H1 (cell line): ENCODE results near the gene ITGB5. TPM values are rescaled to one million over a fixed set of nuclear protein-coding genes. Genes with fewer than 3 reads are reported as not detected.

Experiments
- CTCF ChIA-PET: fragments of 300-600 bp; sonication (Branson Sonifier 250); formaldehyde crosslinking; loops from one replicate; lab custom pipeline; 2021; ENCODE audit not compliant: partially characterized antibody; lab: Charles Lee
- POLR2A ChIA-PET: fragments of 300-600 bp; sonication (Branson Sonifier 250); formaldehyde crosslinking; loops from one replicate; lab custom pipeline; 2021; ENCODE audit warnings: inconsistent platforms; ENCODE audit not compliant: partially characterized antibody; lab: Charles Lee
- DNase-seq, 2 experiments: peaks; one replicate each; pipeline versions ENCODE4 v3.0.0 to v3.0.0-alpha.2; 2010 to 2022; ENCODE audit warnings: low spot score in 2 of 2, low read depth in 1 of 2, mixed read lengths in 1 of 2
- FAIRE-seq: peaks from 2 replicates; lab custom pipeline; 2011; peaks lifted over from hg19 to GRCh38; lab: Jason Lieb, UNC
- H2AFZ ChIP-seq: 2 replicates; pipeline ENCODE4 v1.8.1; 2012; ENCODE audit warnings: low read length, inconsistent platforms
- H2AK5ac ChIP-seq: 2 replicates; pipeline ENCODE4 v1.6.1; 2013; ENCODE audit warnings: low read depth, low read length
- H2BK120ac ChIP-seq: replicated peaks from 2 replicates; pipeline ENCODE3; 2013; ENCODE audit warnings: low read depth, low read length, inconsistent platforms
- H2BK12ac ChIP-seq: 2 replicates; pipeline ENCODE4 v1.6.1; 2013; ENCODE audit warnings: low read depth, low read length
- H2BK15ac ChIP-seq: 2 replicates; pipeline ENCODE4 v1.6.1; 2013; ENCODE audit warnings: low read length
- H2BK20ac ChIP-seq: 2 replicates; pipeline ENCODE4 v1.6.1; 2013; ENCODE audit warnings: low read length
- H2BK5ac ChIP-seq: 2 replicates; pipeline ENCODE4 v1.6.1; 2013; ENCODE audit warnings: low read depth, low read length
- H3K14ac ChIP-seq: 2 replicates; pipeline ENCODE4 v1.6.1; 2013; ENCODE audit warnings: inconsistent platforms; ENCODE audit not compliant: insufficient read length
- H3K18ac ChIP-seq: 2 replicates; pipeline ENCODE4 v1.6.1; 2013; ENCODE audit warnings: low read length; ENCODE audit errors: extremely low read depth
- H3K23ac ChIP-seq: 2 replicates; pipeline ENCODE4 v1.6.1; 2013; ENCODE audit warnings: inconsistent platforms; ENCODE audit not compliant: insufficient read length
- H3K23me2 ChIP-seq: 2 replicates; pipeline ENCODE4 v1.6.1; 2013; ENCODE audit warnings: low read depth, low read length
- H3K27ac ChIP-seq: 2 replicates; pipeline ENCODE4 v1.6.1; 2011; ENCODE audit warnings: low read depth, low read length, inconsistent platforms
- H3K27me3 ChIP-seq, 4 experiments: replicated peaks in 1 of 4; 1 replicate in 1 of 4; 2 replicates in 3 of 4; pipeline versions ENCODE4 v1.6.1 to v1.8.1; 2011 to 2013; ENCODE audit warnings: low read length in 3 of 4, mild to moderate bottlenecking in 3 of 4, inconsistent platforms in 2 of 4, mixed read lengths in 2 of 4, moderate library complexity in 1 of 4; ENCODE audit not compliant: control insufficient read depth in 3 of 4, insufficient read depth in 3 of 4; ENCODE audit errors: extremely low read depth in 1 of 4
- H3K36me3 ChIP-seq, 4 experiments: 2 replicates each; pipeline versions ENCODE4 v1.6.1 to v1.8.1; 2011 to 2013; ENCODE audit warnings: mild to moderate bottlenecking in 4 of 4, low read length in 3 of 4, moderate library complexity in 2 of 4, control low read depth in 1 of 4, inconsistent platforms in 1 of 4; ENCODE audit not compliant: insufficient read depth in 4 of 4, control insufficient read depth in 2 of 4
- H3K4ac ChIP-seq: replicated peaks from 2 replicates; pipeline ENCODE3; 2013; ENCODE audit warnings: low read length, low read depth, mixed read lengths, inconsistent platforms; ENCODE audit not compliant: insufficient read length
- H3K4me1 ChIP-seq, 4 experiments: replicated peaks in 1 of 4; 1 replicate in 1 of 4; 2 replicates in 3 of 4; pipeline versions ENCODE4 v1.6.1 to v1.8.1; 2011 to 2013; ENCODE audit warnings: low read length in 3 of 4, inconsistent platforms in 2 of 4, mixed read lengths in 1 of 4; ENCODE audit not compliant: insufficient read depth in 4 of 4, control insufficient read depth in 3 of 4
- H3K4me2 ChIP-seq, 2 experiments: 2 replicates each; pipeline versions ENCODE4 v1.6.1 to v1.8.1; 2011 to 2013; ENCODE audit warnings: low read depth in 2 of 2, low read length in 2 of 2, control low read depth in 1 of 2, inconsistent platforms in 1 of 2, mild to moderate bottlenecking in 1 of 2; ENCODE audit not compliant: insufficient read depth in 1 of 2
- H3K4me3 ChIP-seq, 4 experiments: fragments of 200-600, 300-600 bp in 1 of 4; sonication (generic), shearing (Covaris generic), sonication (Bioruptor Twin) in 1 of 4; 2 replicates each; pipeline versions ENCODE4 v1.5.1 to v1.8.1; 2011 to 2016; ENCODE audit warnings: low read length in 4 of 4, low read depth in 3 of 4, control low read depth in 2 of 4, inconsistent platforms in 2 of 4, mild to moderate bottlenecking in 2 of 4, mixed read lengths in 1 of 4, moderate library complexity in 1 of 4; ENCODE audit not compliant: insufficient read depth in 2 of 4; ENCODE audit errors: extremely low read depth in 1 of 4
- H3K56ac ChIP-seq: replicated peaks from 2 replicates; pipeline ENCODE3; 2013; ENCODE audit warnings: low read depth, mild to moderate bottlenecking, mixed read lengths, low read length, inconsistent platforms; ENCODE audit not compliant: insufficient read length
- H3K79me1 ChIP-seq: 2 replicates; pipeline ENCODE4 v1.6.1; 2013; ENCODE audit warnings: low read depth, low read length, control low read depth
- H3K79me2 ChIP-seq, 2 experiments: 2 replicates each; pipeline versions ENCODE4 v1.6.1 to v1.8.1; 2012 to 2013; ENCODE audit warnings: low read length in 2 of 2, mild to moderate bottlenecking in 2 of 2, inconsistent platforms in 1 of 2; ENCODE audit not compliant: insufficient read depth in 2 of 2, control insufficient read depth in 1 of 2
- H3K9ac ChIP-seq, 4 experiments: replicated peaks in 1 of 4; 1 replicate in 1 of 4; 2 replicates in 3 of 4; pipeline versions ENCODE4 v1.6.1 to v1.8.1; 2011 to 2013; ENCODE audit warnings: low read depth in 3 of 4, low read length in 3 of 4, control low read depth in 2 of 4, mild to moderate bottlenecking in 2 of 4, moderate library complexity in 2 of 4, inconsistent platforms in 1 of 4; ENCODE audit errors: extremely low read depth in 1 of 4
- H3K9me3 ChIP-seq, 2 experiments: 2 replicates each; pipeline versions ENCODE4 v1.6.1 to v1.8.1; 2012 to 2013; ENCODE audit warnings: mild to moderate bottlenecking in 2 of 2, moderate library complexity in 2 of 2, control low read depth in 1 of 2, inconsistent platforms in 1 of 2, low read depth in 1 of 2, low read length in 1 of 2, mixed read lengths in 1 of 2; ENCODE audit not compliant: insufficient read depth in 2 of 2
- H4K20me1 ChIP-seq, 2 experiments: replicated peaks in 1 of 2; 2 replicates each; pipeline versions ENCODE3 to v1.8.1; 2011 to 2013; ENCODE audit warnings: inconsistent platforms in 2 of 2, low read length in 2 of 2, mild to moderate bottlenecking in 1 of 2; ENCODE audit not compliant: insufficient read depth in 2 of 2, control insufficient read depth in 1 of 2
- H4K5ac ChIP-seq: 2 replicates; pipeline ENCODE4 v1.6.1; 2013; ENCODE audit warnings: low read length, low read depth, mixed read lengths, inconsistent platforms; ENCODE audit not compliant: insufficient read length
- H4K8ac ChIP-seq: 2 replicates; pipeline ENCODE4 v1.8.0; 2013; ENCODE audit warnings: mild to moderate bottlenecking, moderate library complexity, low read length, inconsistent platforms; ENCODE audit not compliant: insufficient read depth; ENCODE audit errors: extremely low read depth
- H4K91ac ChIP-seq: replicated peaks from 2 replicates; pipeline ENCODE3; 2013; ENCODE audit warnings: low read length, mixed read lengths, inconsistent platforms; ENCODE audit not compliant: insufficient read length
- CTBP2 ChIP-seq: IDR thresholded peaks from 2 replicates; pipeline ENCODE4 v1.7.0; 2011; ENCODE audit warnings: borderline replicate concordance, mild to moderate bottlenecking, moderate library complexity, mixed read lengths, low read length; ENCODE audit not compliant: insufficient read depth, insufficient read length
- EGR1 ChIP-seq: IDR thresholded peaks from 2 replicates; pipeline ENCODE4 v1.6.1; 2011; ENCODE audit warnings: low read depth, low read length, borderline replicate concordance
- EP300 ChIP-seq, 2 experiments: IDR thresholded peaks; 1 replicate in 1 of 2; 2 replicates in 1 of 2; pipeline ENCODE4 v1.6.1; 2011 to 2012; ENCODE audit warnings: low read depth in 2 of 2, low read length in 2 of 2, mild to moderate bottlenecking in 2 of 2, borderline replicate concordance in 1 of 2, inconsistent platforms in 1 of 2, moderate library complexity in 1 of 2
- GTF2F1 ChIP-seq: IDR thresholded peaks from 2 replicates; pipeline ENCODE4 v1.6.1; 2012; ENCODE audit warnings: low read depth, low read length, improper control_type of control experiment, borderline replicate concordance
- RFX5 ChIP-seq: IDR thresholded peaks from 2 replicates; pipeline ENCODE4 v1.6.1; 2011; ENCODE audit warnings: low read depth, low read length, improper control_type of control experiment, borderline replicate concordance
- SAP30 ChIP-seq: fragments of 300-600 bp; sonication (generic); IDR thresholded peaks from 2 replicates; pipeline ENCODE4 v1.7.1; 2012; ENCODE audit warnings: low read length, moderate library complexity, mild to moderate bottlenecking, inconsistent platforms; ENCODE audit not compliant: insufficient read depth, insufficient replicate concordance
- SIRT6 ChIP-seq: IDR thresholded peaks from one replicate; pipeline ENCODE4 v1.7.1; 2012; ENCODE audit warnings: low read length, inconsistent platforms
- SIX5 ChIP-seq: IDR thresholded peaks from 2 replicates; pipeline ENCODE4 v1.6.1; 2011; ENCODE audit warnings: mild to moderate bottlenecking, low read depth, low read length
- WGBS, 2 experiments: shearing (Covaris generic) in 1 of 2; methylation state at CpG; one replicate each; pipeline versions ENCODE4 v1.1.6 to v1.1.7; 2013 to 2015; ENCODE audit warnings: low lambda C conversion rate in 2 of 2, mixed read lengths in 2 of 2, inconsistent platforms in 1 of 2, low coverage in 1 of 2, missing lambda C conversion rate in 1 of 2; ENCODE audit not compliant: insufficient replicate concordance in 2 of 2, insufficient coverage in 1 of 2, insufficient read length in 1 of 2; ENCODE audit errors: extremely low coverage in 1 of 2, missing lambda C conversion rate in 1 of 2; 5-methylcytosine and 5-hydroxymethylcytosine counted together
- polyA plus RNA-seq, 7 experiments: library from polyadenylated mRNA; depleted of rRNA in 3 of 7; stranded (reverse) in 5 of 7; unstranded in 2 of 7; fragments of >200 nt in 5 of 7; fragments of 200-250 nt in 2 of 7; gene quantifications; 1 replicate in 5 of 7; 2 replicates in 1 of 7; 4 replicates in 1 of 7; pipeline versions ENCODE4 v1.2.1 to v1.2.3, GENCODE V29; 2011 to 2013; ENCODE audit warnings: missing spikeins in 2 of 7, mixed read lengths in 2 of 7
- total RNA-seq: library from RNA; stranded (reverse); fragmentation: NEBNext Ultra II Directional; extraction: Animal tissue kit (Norgen Biotek cat#: 25700); gene quantifications from 2 replicates; pipeline ENCODE4 v1.2.1, GENCODE V29; 2021

Gene ITGB5
- total and polyA plus RNA-seq, 2 of the 8 experiments (the other 6 are each of a cell fraction or from before 2014, with no cell fraction given): 101 to 268 TPM

DNA sequence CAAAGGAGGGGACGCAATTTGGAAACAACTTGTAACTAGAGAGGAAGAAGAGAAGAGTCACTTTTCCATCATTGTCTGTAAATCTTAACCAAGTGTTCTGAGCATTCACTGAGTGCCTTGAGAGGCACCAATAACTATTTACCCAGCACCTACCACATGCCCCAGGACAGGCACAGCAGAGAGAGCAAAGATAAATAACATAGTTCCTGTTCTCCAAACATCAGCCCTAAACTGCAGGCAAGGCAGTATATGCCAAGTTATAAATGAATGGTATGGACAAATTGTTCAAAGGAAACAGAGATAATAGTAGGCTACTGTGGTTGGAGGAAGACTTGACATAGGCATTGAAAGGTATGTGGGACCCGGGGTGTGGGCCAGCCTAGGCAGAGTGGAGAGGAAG, 45.6 kb downstream of the ITGB5 start:
- TF ChIP-seq GTF2F1 (no peak), CTBP2 (no peak), SAP30 (no peak), SIX5 (no peak), SIRT6 (no peak), EP300 (IDR thresholded peaks at IDR 0.05; ENCODE audit: borderline replicate concordance in 1 of 2, low read depth in 2 of 2, low read length in 2 of 2) (no peak), EGR1 (no peak), RFX5 (no peak)
- H3K4me3 ChIP-seq: no peak overlapping the region
- H3K14ac ChIP-seq: no peak overlapping the region
- peaks cover 0 to 2% (median 0%) of the 10 kb centered on the region in 4 experiments; a peak in 1 of 7 replicates for H3K4me1 ChIP-seq
- ChIA-PET POLR2A (interaction anchor here (0.7 to 1.7 kb wide), 6 partner anchors 9 to 41 kb away, joined by 3 to 5 read pairs (median 3); no protein-coding TSS in a partner anchor), CTCF (interaction anchor here (0.7 kb wide), 1 partner anchor 50 kb away, joined by 3 read pairs; no protein-coding TSS in a partner anchor)
- H3K79me1 ChIP-seq: no peaks in the 10 kb centered on the region; the same call in 1 of the 2 replicates
- H4K20me1 ChIP-seq: no peaks in the 10 kb centered on the region
- H2AK5ac ChIP-seq: no peak overlapping the region
- H3K4ac ChIP-seq: no peak overlapping the region
- no peak overlapping the region for H4K5ac ChIP-seq
- no peak overlapping the region for H2BK5ac ChIP-seq
- H3K56ac ChIP-seq: no peak overlapping the region
- H3K23me2 ChIP-seq: no peaks in the 10 kb centered on the region
- no peak overlapping the region for H2BK12ac ChIP-seq
- H2BK15ac ChIP-seq: no peak overlapping the region
- H3K4me2 ChIP-seq: no peak overlapping the region
- DNase-seq: no peak
- no peak overlapping the region for H2AFZ ChIP-seq
- H3K23ac ChIP-seq: no peak overlapping the region
- no peak overlapping the region for H3K18ac ChIP-seq
- no peak overlapping the region for H4K8ac ChIP-seq
- H4K91ac ChIP-seq: no peak overlapping the region
- no peak for FAIRE-seq
- no peak overlapping the region for H3K9ac ChIP-seq
- WGBS, 2 experiments: 83% methylated on average over 2 of the region's 2 CpGs; no CpG with 5 or more reads in 1 of the 2 experiments
- no peak overlapping the region for H2BK120ac ChIP-seq
- no peaks in the 10 kb centered on the region; a peak in 1 of 7 replicates for H3K27me3 ChIP-seq
- H3K27ac ChIP-seq: no peak overlapping the region
- no peaks in the 10 kb centered on the region for H3K9me3 ChIP-seq
- H3K79me2 ChIP-seq: no peaks in the 10 kb centered on the region
- H3K36me3 ChIP-seq: peaks cover 0 to 17% (median 2%) of the 10 kb centered on the region in 4 experiments; a peak in 4 of 8 replicates
- no peak overlapping the region for H2BK20ac ChIP-seq
